ENCODE measurements around the gene DENND4A. TPM values are rescaled to one million over a fixed set of nuclear protein-coding genes. Genes with fewer than 3 reads are reported as not detected.

DENND4A gene
- 10 to 100 TPM in 1 of 3 donors, 1 to 10 TPM in 2; 6.4 to 18.9 (median 6.5) TPM for polyA plus RNA-seq

DNA sequence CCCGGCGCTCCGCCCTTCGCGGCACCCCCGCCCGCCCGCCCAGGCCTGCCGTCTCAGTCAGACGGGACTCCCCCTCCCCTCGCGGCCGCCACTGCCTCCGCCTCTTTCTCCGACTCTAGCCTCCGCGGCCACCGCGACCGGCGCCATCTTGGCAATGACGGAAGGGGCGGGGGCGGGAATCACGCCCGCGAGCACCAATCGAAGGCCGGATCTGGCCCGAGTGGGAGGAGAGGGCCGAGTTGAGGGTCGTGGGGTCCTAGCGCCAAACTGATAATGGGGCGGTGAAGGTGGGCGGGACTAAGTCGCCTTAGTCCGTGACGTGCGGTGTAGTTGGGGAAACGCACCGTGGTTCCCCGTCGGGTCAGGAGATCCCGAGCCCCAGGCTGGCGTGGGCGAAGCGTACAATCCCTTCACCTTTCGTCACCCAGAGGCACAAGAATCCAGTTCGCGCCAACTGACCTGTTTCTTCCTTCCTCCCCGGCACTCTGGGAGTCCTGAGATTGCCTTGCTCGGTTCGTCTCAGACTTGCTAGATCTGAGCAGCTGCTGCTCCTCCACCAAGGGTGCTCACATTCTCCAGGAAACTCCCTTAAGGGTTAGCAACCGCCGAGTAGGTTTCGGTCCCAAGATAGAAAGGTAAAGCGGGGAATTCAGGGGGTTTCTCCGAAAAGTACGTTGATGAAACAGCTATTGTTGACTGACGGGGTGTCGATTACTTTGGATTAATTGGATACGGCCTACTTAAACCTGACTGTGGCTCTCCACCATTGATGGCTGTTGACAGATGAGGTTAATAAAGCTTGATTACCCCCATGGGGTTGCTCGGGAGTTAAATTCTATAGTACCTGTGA is at the start of gene DENND4A:
TSS of gene DENND4A (minus strand) at position 156 of the 850 bp plus-strand sequence. CDS start 35,843 bp downstream, outside the sequence.
- peak; percentile 99 for DNase-seq
- Mint-ChIP-seq H3K9me3 (no peaks in the 10 kb centered on the region), H3K27ac (peak within 1 kb of the TSS; percentile 97 to 100 (median 100)), H3K36me3 (peaks cover 0 to 5% (median 0%) of the 10 kb centered on the region in 3 donors), H3K27me3 (ENCODE audit: low read depth in 3 of 3) (peaks cover 4 to 23% (median 13%) of the 10 kb centered on the region in 3 donors), H3K4me3 (peak within 1 kb of the TSS; percentile 93 to 99 (median 96)), H3K4me1 (peaks cover 44 to 49% of the 10 kb centered on the region in 2 donors)

DNA sequence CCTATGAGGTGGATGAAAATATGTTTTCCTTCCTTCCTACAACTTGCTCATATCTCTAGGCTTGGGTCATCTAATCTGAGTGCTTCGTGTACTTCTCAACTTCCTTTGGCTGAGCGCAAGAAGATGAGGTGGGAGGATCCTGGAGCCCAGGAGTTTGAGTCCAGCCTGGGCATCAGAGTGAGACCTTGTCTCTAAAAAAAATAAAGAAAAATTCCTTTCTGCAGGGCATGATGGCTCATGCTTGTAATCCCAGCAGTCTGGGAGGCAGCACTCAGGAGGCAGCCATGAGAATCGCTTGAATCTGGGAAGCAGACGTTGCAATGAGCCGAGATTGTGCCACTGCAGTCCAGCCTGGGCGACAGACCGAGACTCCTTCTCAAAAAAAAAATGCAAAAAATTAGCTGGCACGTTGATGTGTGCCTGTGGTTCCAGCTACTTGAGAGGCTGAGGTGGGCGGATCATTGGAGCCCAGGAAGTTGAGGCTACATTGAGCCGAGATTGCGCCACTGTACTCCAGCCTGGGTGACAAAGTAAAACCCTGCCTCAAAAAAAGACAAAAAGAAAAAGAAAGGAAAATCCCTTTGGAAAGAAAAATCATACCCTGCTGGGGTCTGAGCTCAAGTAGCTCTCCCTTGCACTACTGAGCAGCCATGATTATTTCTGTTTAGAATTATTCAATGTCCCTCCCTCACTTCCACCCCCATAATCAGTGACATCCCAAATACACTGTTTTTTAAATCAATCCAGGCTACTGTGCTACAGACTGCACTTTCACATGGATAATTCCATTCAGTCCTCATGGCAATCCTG is 49.2 kb upstream of the DENND4A start:
- Mint-ChIP-seq H3K27me3 (ENCODE audit: low read depth in 3 of 3) (peaks cover 4% of the 10 kb centered on the region in 3 donors), H3K4me3 (no peak overlapping the region), H3K4me1 (peaks cover 0 to 5% of the 10 kb centered on the region in 2 donors), H3K36me3 (no peaks in the 10 kb centered on the region), H3K9me3 (no peaks in the 10 kb centered on the region), H3K27ac (no peak overlapping the region)
- no peak for DNase-seq

- Mint-ChIP-seq H3K4me3 (no peak overlapping the region), H3K27me3 (ENCODE audit: low read depth in 3 of 3) (peaks cover 3 to 4% (median 4%) of the 10 kb centered on the region in 3 donors), H3K36me3 (no peaks in the 10 kb centered on the region), H3K27ac (no peak overlapping the region), H3K4me1 (peaks cover 3 to 9% of the 10 kb centered on the region in 2 donors), H3K9me3 (no peaks in the 10 kb centered on the region)
- DNase-seq: no peak
Observed at GRCh38 chr15:65839985-65840384, 47.9 kb upstream of the DENND4A start.

DNA sequence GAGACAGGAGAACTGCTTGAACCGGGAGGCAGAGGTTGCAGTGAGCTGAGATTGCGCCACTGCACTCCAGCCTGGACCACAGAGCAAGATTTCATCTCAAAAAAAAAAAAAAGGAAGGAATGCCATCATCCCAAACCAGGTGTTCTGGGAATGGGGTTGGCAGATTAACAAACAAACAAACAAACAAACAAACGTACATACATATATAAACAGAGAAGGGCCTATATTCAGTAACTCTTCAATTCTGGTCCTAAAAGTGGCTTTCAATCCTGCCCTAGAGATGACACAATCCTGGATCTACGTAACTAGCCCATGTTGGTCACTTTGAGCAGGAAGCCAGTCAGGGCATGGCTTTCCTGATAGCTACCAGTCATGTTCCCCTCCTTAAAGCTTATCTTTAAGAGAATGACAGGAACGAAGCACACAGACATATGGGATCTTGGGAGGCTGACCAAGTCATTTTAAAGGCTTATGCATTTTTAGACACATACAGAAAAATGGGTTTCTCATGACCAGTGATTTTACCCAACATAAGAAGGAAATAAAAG is 47.3 kb upstream of the DENND4A start:
- Mint-ChIP-seq H3K4me1 (peaks cover 7 to 12% of the 10 kb centered on the region in 2 donors), H3K4me3 (no peak overlapping the region), H3K9me3 (no peaks in the 10 kb centered on the region), H3K27me3 (ENCODE audit: low read depth in 3 of 3) (peaks cover 3 to 4% (median 3%) of the 10 kb centered on the region in 3 donors), H3K27ac (no peak overlapping the region), H3K36me3 (no peaks in the 10 kb centered on the region)
- no peak for DNase-seq

DNA sequence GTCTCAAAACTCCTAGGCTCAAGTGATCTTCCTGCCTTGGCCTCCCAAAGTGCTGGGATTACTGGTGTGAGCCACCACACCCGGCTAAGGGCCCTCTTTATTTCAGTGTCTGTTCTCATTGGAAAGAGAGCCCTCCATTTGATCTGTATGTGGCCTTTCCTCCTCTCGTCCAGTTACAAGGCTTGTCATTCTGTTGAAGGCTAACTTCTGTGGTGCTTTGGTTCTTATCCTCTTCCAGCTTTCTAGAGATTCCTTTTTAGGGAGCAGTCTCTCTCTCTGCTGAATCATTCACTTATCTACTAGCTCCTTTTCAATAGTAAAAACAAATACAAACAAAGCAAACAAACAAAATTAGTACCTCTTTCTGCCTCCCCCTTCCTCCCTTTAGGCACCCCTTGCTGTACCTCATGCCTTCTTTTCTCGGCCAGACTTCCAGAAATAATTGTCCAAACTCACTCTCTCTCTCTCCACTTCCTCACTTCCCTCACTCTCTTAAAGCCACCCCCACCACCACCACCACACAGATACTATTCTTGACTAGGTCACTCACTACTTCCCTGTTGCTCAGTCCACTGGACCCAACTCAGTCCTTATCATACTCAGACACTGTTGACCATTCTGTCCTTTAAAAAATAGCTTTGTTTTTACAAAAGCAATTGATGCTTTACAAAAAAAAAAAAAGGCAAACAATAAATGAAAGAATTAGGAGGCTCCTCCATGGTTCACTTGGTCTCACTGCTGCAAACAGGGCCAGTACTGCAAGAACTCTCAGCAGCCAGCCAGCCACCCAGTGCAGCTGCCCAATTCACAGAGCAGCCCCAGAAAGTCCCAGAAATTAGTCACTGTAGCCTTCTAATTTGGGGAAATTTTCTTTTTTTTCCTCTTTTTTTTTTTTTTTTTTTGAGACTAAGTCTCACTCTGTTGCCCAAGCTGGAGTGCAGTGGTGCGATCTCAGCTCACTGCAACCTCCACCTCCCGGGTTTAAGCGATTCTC is 45.5 kb upstream of the DENND4A start:
- no peaks in the 10 kb centered on the region for H3K36me3 Mint-ChIP-seq
- no peak overlapping the region for H3K4me3 Mint-ChIP-seq

GRCh38 chr15:65836665-65837064 is 44.6 kb upstream of the DENND4A start:
- no peaks in the 10 kb centered on the region for H3K36me3 Mint-ChIP-seq

More for the DNA sequence above, 45.5 kb upstream of the DENND4A start:
- DNase-seq: no peak
- no peaks in the 10 kb centered on the region for H3K9me3 Mint-ChIP-seq
- peak overlapping the region in 3 of 6 donors; percentile 35 to 65 (median 53) for H3K27ac Mint-ChIP-seq
- peaks cover 26 to 30% of the 10 kb centered on the region in 2 donors for H3K4me1 Mint-ChIP-seq
- peaks cover 0 to 3% (median 0%) of the 10 kb centered on the region in 3 donors for H3K27me3 Mint-ChIP-seq (ENCODE audit: low read depth in 3 of 3)

DNA sequence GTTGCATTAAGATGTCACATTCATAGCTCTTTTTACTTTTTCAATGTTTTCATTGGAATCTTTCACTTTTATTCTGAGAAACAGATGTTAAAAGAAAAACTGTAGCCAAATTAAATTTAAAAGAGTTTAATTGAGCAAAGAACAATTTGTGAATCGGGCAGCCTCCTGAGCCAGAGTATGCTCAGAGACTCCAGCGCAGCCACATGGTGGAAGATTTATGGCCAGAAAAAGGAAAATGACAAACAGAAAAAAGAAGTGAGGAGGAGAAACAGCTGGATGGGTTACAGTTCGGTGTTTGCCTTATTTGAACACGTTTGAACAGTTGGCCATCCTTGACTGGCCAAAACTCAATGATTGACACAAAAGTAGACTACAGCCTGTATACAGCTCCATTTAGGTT is 43.4 kb upstream of the DENND4A start:
- Mint-ChIP-seq H3K36me3 (no peaks in the 10 kb centered on the region), H3K4me3 (no peak overlapping the region), H3K27ac (peak overlapping the region in 5 of 6 donors; percentile 13 to 76 (median 65)), H3K4me1 (peaks cover 37 to 43% of the 10 kb centered on the region in 2 donors), H3K27me3 (ENCODE audit: low read depth in 3 of 3) (no peaks in the 10 kb centered on the region), H3K9me3 (no peaks in the 10 kb centered on the region)
- no peak for DNase-seq

More at GRCh38 chr15:65836665-65837064, 44.6 kb upstream of the DENND4A start:
- Mint-ChIP-seq H3K4me3 (no peak overlapping the region), H3K27me3 (ENCODE audit: low read depth in 3 of 3) (no peaks in the 10 kb centered on the region), H3K4me1 (peaks cover 34 to 39% of the 10 kb centered on the region in 2 donors), H3K9me3 (no peaks in the 10 kb centered on the region), H3K27ac (peak overlapping the region in 2 of 6 donors; percentile 4 to 23)
- peak in 2 of 3 donors; percentile 20 to 30 for DNase-seq

DNA sequence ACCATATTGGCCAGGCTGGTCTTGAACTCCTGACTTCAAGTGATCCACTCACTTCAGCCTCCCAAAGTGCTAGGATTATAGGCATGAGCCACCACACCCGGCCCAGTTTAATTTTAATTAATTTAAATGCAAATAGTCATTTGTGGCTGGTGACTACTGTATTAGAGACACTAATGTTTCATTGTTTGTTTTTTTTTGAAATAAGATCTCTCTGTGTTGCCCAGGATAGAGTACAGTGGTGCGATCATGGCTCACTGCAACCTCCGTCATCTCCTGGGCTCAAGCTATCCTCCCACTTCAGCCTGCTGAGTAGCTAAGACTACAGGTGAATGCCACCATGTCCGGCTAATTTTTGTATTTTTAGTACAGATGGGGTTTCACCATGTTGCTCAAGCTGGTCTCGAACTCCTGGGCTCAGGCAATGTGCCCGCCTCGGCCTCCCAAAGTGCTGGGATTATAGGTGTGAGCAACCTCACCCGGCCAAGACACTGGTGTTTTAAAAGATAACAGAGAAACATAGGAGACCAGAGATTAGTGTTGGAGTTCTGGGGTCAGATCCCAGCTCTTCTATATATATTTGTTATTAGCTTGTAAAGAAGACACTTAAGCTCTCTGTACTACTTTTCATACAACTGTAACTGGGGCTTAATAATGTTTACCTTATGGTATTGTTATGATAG is 42.6 kb upstream of the DENND4A start:
- H3K27ac Mint-ChIP-seq: peak overlapping the region; percentile 28 to 76 (median 61)
- peak overlapping the region in 1 of 5 donors; percentile 25 for H3K4me3 Mint-ChIP-seq
- H3K9me3 Mint-ChIP-seq: no peaks in the 10 kb centered on the region
- H3K36me3 Mint-ChIP-seq: no peaks in the 10 kb centered on the region
- DNase-seq: no peak
- peaks cover 37 to 43% of the 10 kb centered on the region in 2 donors for H3K4me1 Mint-ChIP-seq
- H3K27me3 Mint-ChIP-seq (ENCODE audit: low read depth in 3 of 3): no peaks in the 10 kb centered on the region

- H3K27me3 Mint-ChIP-seq (ENCODE audit: low read depth in 3 of 3): no peaks in the 10 kb centered on the region
- H3K36me3 Mint-ChIP-seq: no peaks in the 10 kb centered on the region
- peaks cover 46 to 52% of the 10 kb centered on the region in 2 donors for H3K4me1 Mint-ChIP-seq
- no peaks in the 10 kb centered on the region for H3K9me3 Mint-ChIP-seq
- H3K27ac Mint-ChIP-seq: peak overlapping the region; percentile 93 to 100 (median 98)
- peak overlapping the region; percentile 80 to 89 (median 84) for H3K4me3 Mint-ChIP-seq
- DNase-seq: no peak
Observed at GRCh38 chr15:65833501-65834205, 41.6 kb upstream of the DENND4A start.

GRCh38 chr15:65832549-65833364 is 40.7 kb upstream of the DENND4A start:
- Mint-ChIP-seq H3K9me3 (no peaks in the 10 kb centered on the region), H3K27me3 (ENCODE audit: low read depth in 3 of 3) (no peaks in the 10 kb centered on the region), H3K4me1 (peaks cover 54 to 59% of the 10 kb centered on the region in 2 donors), H3K4me3 (peak overlapping the region; percentile 80 to 89 (median 84)), H3K27ac (peak overlapping the region; percentile 93 to 100 (median 98)), H3K36me3 (no peaks in the 10 kb centered on the region)
- peak; percentile 69 to 73 (median 71) for DNase-seq

DNA sequence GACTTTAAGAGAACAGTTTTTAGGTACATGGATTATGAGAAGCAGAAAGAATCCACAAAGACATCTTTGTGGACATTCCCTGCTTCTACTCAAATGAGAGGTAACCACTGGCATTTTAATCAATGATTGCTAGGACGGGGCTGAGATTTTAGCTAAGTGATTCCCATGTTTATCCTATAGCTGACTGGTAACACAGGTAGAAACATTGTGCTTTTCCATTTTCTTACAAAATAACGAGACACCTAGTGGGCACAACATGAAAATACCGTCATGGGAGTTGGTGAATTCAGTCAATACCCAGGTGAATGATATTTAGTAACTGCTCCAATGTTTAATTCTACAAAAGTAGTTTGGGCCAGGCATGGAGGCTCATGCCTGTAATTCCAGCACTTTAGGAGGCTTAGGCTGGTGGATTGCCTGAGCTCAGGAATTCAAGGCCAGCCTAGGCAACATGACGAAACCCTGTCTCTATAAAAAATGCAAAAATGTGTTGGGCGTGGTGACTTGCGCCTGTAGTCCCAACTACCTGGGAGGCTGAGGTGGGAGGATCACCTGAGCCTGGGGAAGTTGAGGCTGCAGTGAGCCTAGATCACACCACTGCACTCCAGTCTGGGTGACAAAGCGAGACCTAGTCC is 37.2 kb upstream of the DENND4A start:
- Mint-ChIP-seq H3K4me1 (peaks cover 47 to 49% of the 10 kb centered on the region in 2 donors), H3K4me3 (peak overlapping the region; percentile 33 to 63 (median 55)), H3K27ac (peak overlapping the region; percentile 54 to 94 (median 92)), H3K27me3 (ENCODE audit: low read depth in 3 of 3) (no peaks in the 10 kb centered on the region), H3K9me3 (no peaks in the 10 kb centered on the region), H3K36me3 (no peaks in the 10 kb centered on the region)
- DNase-seq: peak; percentile 17 to 48 (median 37)

Measured in immature natural killer cell (primary cell).